K562 (cell line): Measurements from ENCODE around the gene UNC93B1. TPM values are rescaled to one million over a fixed set of nuclear protein-coding genes. Genes with fewer than 3 reads are reported as not detected.

Source experiments
- ATAC-seq: fragments of 200-7000 bp; cut with Tn5 transposase; 3 replicates; pipeline ENCODE4 v1.9.1; 2020; ENCODE audit warnings: moderate library complexity
- BruUV-seq: library from RNA; stranded (reverse); fragments of 400-500 nt; replicated peaks from 2 replicates; lab custom pipeline; 2021; lab: Mats Ljungman, UMichigan
- CTCF ChIA-PET: fragments of 300-600 bp; formaldehyde crosslinking; extraction: SDS; loops from one replicate; lab custom pipeline; 2021; ENCODE audit warnings: low intra/inter-chr PET ratio; lab: Yijun Ruan, JAX
- POLR2A ChIA-PET: fragments of 300-600, 350-650 bp; sonication (Branson Sonifier 250); formaldehyde crosslinking; extraction: SDS; loops from one replicate; lab custom pipeline; 2021; ENCODE audit warnings: antibody characterized with exemption, inconsistent platforms; lab: Yijun Ruan, JAX
- DNase-seq, 4 experiments: peaks; one replicate each; pipeline versions ENCODE4 v3.0.0 to v3.0.0-alpha.2; 2011 to 2018; ENCODE audit warnings: low spot score in 3 of 4, mixed read lengths in 3 of 4; ENCODE audit errors: extremely low read depth in 1 of 4
- FAIRE-seq: peaks from 2 replicates; lab custom pipeline; 2011; peaks lifted over from hg19 to GRCh38; lab: Jason Lieb, UNC
- H2AFZ ChIP-seq: 2 replicates; pipeline ENCODE4 v1.6.0; 2011; ENCODE audit warnings: low read depth, low read length, control low read depth, inconsistent platforms
- H3K27ac ChIP-seq: fragments of 200-600 bp; 3 replicates; pipeline ENCODE4 v1.8.0; 2011; ENCODE audit warnings: low read depth, mild to moderate bottlenecking, control low read depth, inconsistent platforms, low read length, moderate library complexity, mixed read lengths; ENCODE audit errors: extremely low read depth
- H3K27me3 ChIP-seq, 2 experiments: fragments of 300-600 bp in 1 of 2; 2 replicates in 1 of 2; 3 replicates in 1 of 2; pipeline versions ENCODE4 v1.6.0 to v1.8.0; 2011; ENCODE audit warnings: inconsistent platforms in 2 of 2, low read length in 2 of 2, mild to moderate bottlenecking in 1 of 2, mixed read lengths in 1 of 2, moderate library complexity in 1 of 2; ENCODE audit not compliant: control insufficient read depth in 2 of 2, insufficient read depth in 2 of 2
- H3K36me3 ChIP-seq: fragments of 300-600 bp; 3 replicates; pipeline ENCODE4 v1.8.0; 2011; ENCODE audit warnings: mild to moderate bottlenecking, low read length, inconsistent platforms; ENCODE audit not compliant: control insufficient read depth, insufficient read depth
- H3K4me1 ChIP-seq, 2 experiments: fragments of 200-600 bp in 1 of 2; replicated peaks in 1 of 2; 2 replicates in 1 of 2; 3 replicates in 1 of 2; pipeline versions ENCODE4 v1.5.1 to v1.8.0; 2011; ENCODE audit warnings: inconsistent platforms in 2 of 2, low read length in 2 of 2, mild to moderate bottlenecking in 1 of 2, mixed read lengths in 1 of 2, moderate library complexity in 1 of 2; ENCODE audit not compliant: control insufficient read depth in 2 of 2, insufficient read depth in 2 of 2
- H3K4me2 ChIP-seq: 2 replicates; pipeline ENCODE4 v1.6.1; 2011; ENCODE audit warnings: low read length, control low read depth, inconsistent platforms, mixed read lengths; ENCODE audit not compliant: insufficient read depth
- H3K4me3 ChIP-seq: fragments of 200-600 bp; sonication (generic), shearing (Covaris generic); 2 replicates; pipeline ENCODE4 v1.5.1; 2016; ENCODE audit warnings: control low read depth, inconsistent platforms
- H3K79me2 ChIP-seq: fragments of 200-600 bp; 3 replicates; pipeline ENCODE4 v1.8.0; 2011; ENCODE audit warnings: low read length, inconsistent platforms; ENCODE audit not compliant: control insufficient read depth, insufficient read depth
- H3K9ac ChIP-seq, 2 experiments: 2 replicates each; pipeline versions ENCODE4 v1.6.0 to v1.6.1; 2011; ENCODE audit warnings: low read depth in 2 of 2, low read length in 2 of 2, control low read depth in 1 of 2, inconsistent platforms in 1 of 2, mild to moderate bottlenecking in 1 of 2, mixed read lengths in 1 of 2; ENCODE audit not compliant: insufficient read depth in 1 of 2
- H3K9me1 ChIP-seq: one replicate; pipeline ENCODE4 v1.6.0; 2011; ENCODE audit warnings: inconsistent platforms, mild to moderate bottlenecking, low read length, moderate library complexity; ENCODE audit not compliant: control insufficient read depth, insufficient read depth
- H3K9me3 ChIP-seq: replicated peaks from 2 replicates; pipeline ENCODE4 v1.5.1; 2011; ENCODE audit warnings: low read depth, low read length, inconsistent platforms; ENCODE audit not compliant: control insufficient read depth, insufficient read depth
- H4K20me1 ChIP-seq: replicated peaks from 2 replicates; pipeline ENCODE4 v1.6.1; 2011; ENCODE audit warnings: low read length, inconsistent platforms, mixed read lengths; ENCODE audit not compliant: control insufficient read depth, insufficient read depth
- CBX8 ChIP-seq: fragments of 200-600 bp; sonication (generic); IDR thresholded peaks from 2 replicates; pipeline ENCODE4 v1.6.1; 2012; ENCODE audit warnings: borderline replicate concordance, mixed run types, low read depth, mild to moderate bottlenecking, moderate library complexity, mixed read lengths, low read length, control low read depth, inconsistent platforms; ENCODE audit not compliant: poor library complexity, severe bottlenecking; ENCODE audit errors: extremely low read depth
- CREM ChIP-seq: IDR thresholded peaks from 2 replicates; pipeline ENCODE4 v1.6.1; 2014; ENCODE audit warnings: antibody characterized with exemption, low read depth
- KDM1A ChIP-seq, 2 experiments: fragments of 450-650 bp; IDR thresholded peaks; 2 replicates each; pipeline ENCODE4 v1.6.1; 2016; ENCODE audit warnings: mild to moderate bottlenecking in 2 of 2
- NFIC ChIP-seq: fragments of 450-650 bp; IDR thresholded peaks from 2 replicates; pipeline ENCODE4 v1.6.1; 2017; ENCODE audit warnings: mild to moderate bottlenecking, inconsistent platforms
- POLR2B ChIP-seq: fragments of 450-650 bp; IDR thresholded peaks from 2 replicates; pipeline ENCODE4 v1.6.1; 2018; ENCODE audit warnings: low read depth; ENCODE audit not compliant: partially characterized antibody
- PTBP1 ChIP-seq: fragments of 200-400 bp; formaldehyde crosslinking; IDR thresholded peaks from 2 replicates; pipeline ENCODE4 v1.6.1; 2017; ENCODE audit warnings: low read depth, low read length
- RBM25 ChIP-seq: fragments of 200-400 bp; formaldehyde crosslinking; IDR thresholded peaks from 2 replicates; pipeline ENCODE4 v1.6.1; 2018; ENCODE audit warnings: low read length, low read depth, moderate library complexity; ENCODE audit not compliant: severe bottlenecking
- SIN3A ChIP-seq, 2 experiments: fragments of 150-350 bp in 1 of 2; IDR thresholded peaks; 2 replicates each; pipeline ENCODE4 v1.6.1; 2011 to 2016; ENCODE audit warnings: borderline replicate concordance in 2 of 2, low read depth in 2 of 2, low read length in 2 of 2, mild to moderate bottlenecking in 2 of 2, moderate library complexity in 2 of 2; ENCODE audit not compliant: control insufficient read depth in 1 of 2
- YY1 ChIP-seq, 3 experiments: IDR thresholded peaks; 2 replicates each; pipeline ENCODE4 v1.6.1; 2011; ENCODE audit warnings: low read length in 2 of 3, mild to moderate bottlenecking in 2 of 3, moderate library complexity in 2 of 3, borderline replicate concordance in 1 of 3, control low read depth in 1 of 3, low read depth in 1 of 3; ENCODE audit not compliant: insufficient read depth in 3 of 3, insufficient replicate concordance in 2 of 3, control insufficient read depth in 1 of 3, insufficient read length in 1 of 3; ENCODE audit errors: extremely low read depth in 1 of 3
- ZKSCAN3 ChIP-seq: fragments of 250-450 bp; sonication (Bioruptor Pico); IDR thresholded peaks from 2 replicates; pipeline ENCODE4 v1.4.0; 2020
- ZNF12 ChIP-seq: sonication (generic); formaldehyde crosslinking; IDR thresholded peaks from 2 replicates; pipeline ENCODE4 v1.4.0; 2020; ENCODE audit warnings: mild to moderate bottlenecking, missing genetic modification reagents
- ZNF239 ChIP-seq: fragments of 250-450 bp; sonication (Bioruptor Pico); IDR thresholded peaks from 2 replicates; pipeline ENCODE4 v1.4.0; 2020; ENCODE audit warnings: mild to moderate bottlenecking
- ZNF561 ChIP-seq: fragments of 450-650 bp; formaldehyde crosslinking; conservative IDR thresholded peaks from 2 replicates; pipeline ENCODE4 v1.4.0; 2020; ENCODE audit warnings: mild to moderate bottlenecking, moderate library complexity
- ZNF57 ChIP-seq: fragments of 450-650 bp; formaldehyde crosslinking; IDR thresholded peaks from 2 replicates; pipeline ENCODE4 v1.4.0; 2020; ENCODE audit warnings: mild to moderate bottlenecking, moderate library complexity
- WGBS: fragments of 100-300 bp; shearing (Covaris generic); methylation state at CpG from one replicate; pipeline ENCODE4 v1.1.6; 2016; ENCODE audit warnings: low coverage, mixed read lengths; ENCODE audit not compliant: insufficient coverage; ENCODE audit errors: missing lambda C conversion rate; 5-methylcytosine and 5-hydroxymethylcytosine counted together
- in situ Hi-C: fragments of 300-500 bp; cut with MboI; formaldehyde crosslinking; loops from 4 replicates; pipeline ENCODE4 v1.15.0; 2018; ENCODE audit warnings: inconsistent platforms, mixed read lengths
- intact Hi-C: fragments of 100-400 bp; cut with micrococcal nuclease; formaldehyde crosslinking; loops from 2 replicates; pipeline ENCODE4 v1.14.2; 2022
- polyA plus RNA-seq, 8 experiments: library from polyadenylated mRNA; depleted of rRNA in 4 of 8; stranded (reverse) in 5 of 8; unstranded in 3 of 8; fragments of >200 nt; fragmentation: Nextera tagmentation in 2 of 8; fragmentation: Illumina TruSeq in 1 of 8; extraction: Ambion mirVana in 2 of 8; extraction: Trizol in 1 of 8; gene quantifications; 2 replicates each; pipeline versions ENCODE4 v1.2.1 to v1.2.3, GENCODE V29; 2011 to 2014; ENCODE audit warnings: inconsistent platforms in 1 of 8, missing spikeins in 1 of 8
- total RNA-seq, 7 experiments: library from RNA; depleted of rRNA in 6 of 7; stranded (reverse); fragments of >200 nt in 6 of 7; fragmentation: Illumina TruSeq in 2 of 7; extraction: Trizol in 2 of 7; gene quantifications; 2 replicates each; pipeline versions ENCODE4 v1.2.1 to v1.2.3, GENCODE V29; 2011 to 2021; ENCODE audit warnings: low replicate concordance in 1 of 7

Gene UNC93B1
- total and polyA plus RNA-seq, 9 of the 15 experiments (the other 6 are each of a cell fraction or from before 2014, with no cell fraction given): 0.10 to 13.6 (median 6.5) TPM

GRCh38 chr11:68038226-68038717 lies 34.4 kb upstream of the UNC93B1 start (continued):
- TF ChIP-seq ZNF561 (CRISPR knock-in tag): no peak
- TF ChIP-seq CREM: peak; percentile 46; the same call in 1 of the 2 replicates

- Histone ChIP-seq H2AFZ (no peak overlapping the region), H3K9me3 (no peaks in the 10 kb centered on the region)
- TF ChIP-seq ZNF12 (CRISPR knock-in tag): no peak
- TF ChIP-seq RBM25: peak; percentile 87
- 0 out of 2 replicates have a peak, but pooled peaks have one; percentile 84 for TF ChIP-seq PTBP1
- TF ChIP-seq ZNF57 (CRISPR knock-in tag): 0 out of 2 replicates have a peak, but pooled peaks have one; percentile 48
- peak in 1 of 3 experiments; percentile 11 for TF ChIP-seq YY1 (IDR thresholded peaks at IDR 0.05; ENCODE audit: borderline replicate concordance in 1 of 3, control insufficient read depth in 1 of 3, extremely low read depth in 1 of 3, insufficient read depth in 3 of 3, insufficient read length in 1 of 3, insufficient replicate concordance in 2 of 3, low read depth in 1 of 3, low read length in 2 of 3)
- 0 out of 2 replicates have a peak, but pooled peaks have one; percentile 13 for TF ChIP-seq NFIC
- TF ChIP-seq CBX8: no peak
- TF ChIP-seq KDM1A (IDR thresholded peaks at IDR 0.05): peak in 1 of 2 experiments; percentile 27; a peak in 1 of 4 replicates
- TF ChIP-seq POLR2B: peak; percentile 4
- peak; percentile 100 for TF ChIP-seq ZNF239 (CRISPR knock-in tag)
- TF ChIP-seq SIN3A (IDR thresholded peaks at IDR 0.05; ENCODE audit: borderline replicate concordance in 2 of 2, control insufficient read depth in 1 of 2, low read depth in 2 of 2, low read length in 2 of 2): 0 out of 4 replicates have a peak, but pooled peaks of 1 of the 2 experiments have one; percentile 25
- no peak for TF ChIP-seq ZKSCAN3 (CRISPR knock-in tag)
- TF ChIP-seq, all 486 proteins: peak for 9
- peak overlapping the region; percentile 83; the same call in 2 of the 3 replicates for H3K27ac ChIP-seq
- intact Hi-C loops (no loop called here), in situ Hi-C loops (no loop called here)
- ATAC-seq: no peak
- peaks cover 49% of the 10 kb centered on the region; the same call in 2 of the 3 replicates for H3K36me3 ChIP-seq
- H3K4me2 ChIP-seq: no peak overlapping the region; the same call in 1 of the 2 replicates
- peaks cover 36 to 80% of the 10 kb centered on the region in 2 experiments for H3K4me1 ChIP-seq
- no peaks in the 10 kb centered on the region for H3K9me1 ChIP-seq
- BruUV-seq: no TSS peak
- no peaks in the 10 kb centered on the region for H3K27me3 ChIP-seq
- CTCF ChIA-PET: no interaction called here
- peaks cover 40% of the 10 kb centered on the region for H3K79me2 ChIP-seq
- no peak for DNase-seq
- no peak overlapping the region for H3K4me3 ChIP-seq
- peak overlapping the region; percentile 72 to 90; a peak in 3 of 4 replicates for H3K9ac ChIP-seq
- H4K20me1 ChIP-seq: no peaks in the 10 kb centered on the region
- POLR2A ChIA-PET: interaction anchor here (0.6 to 1.7 kb wide), 6 partner anchors 9 to 81 kb away, joined by 3 to 8 read pairs (median 4); no protein-coding TSS in a partner anchor
- WGBS: 80% methylated on average over 18 of the region's 20 CpGs
- FAIRE-seq: no peak
Observed at GRCh38 chr11:68037411-68038225, 33.7 kb upstream of the UNC93B1 start.
